Endothelial cell of umbilical vein (primary cell): ENCODE data around the gene DAGLB. TPM values are rescaled to one million over a fixed set of nuclear protein-coding genes. Genes with fewer than 3 reads are reported as not detected.
A peak's percentile ranks its signal among the peaks of the same experiment; 100 is the strongest.

Source experiments
- BruUV-seq: library from RNA; stranded (reverse); fragments of 400-500 nt; replicated peaks from 2 replicates; lab custom pipeline; 2021; lab: Mats Ljungman, UMichigan
- CTCF ChIA-PET: fragments of 300-600, 350-600 bp; sonication (Branson Sonifier 250); formaldehyde crosslinking; loops from one replicate; lab custom pipeline; 2021; ENCODE audit warnings: antibody characterized with exemption, inconsistent platforms; lab: Charles Lee
- POLR2A ChIA-PET: fragments of 300-600, 350-600 bp; sonication (Branson Sonifier 250); formaldehyde crosslinking; loops from one replicate; lab custom pipeline; 2021; ENCODE audit warnings: antibody characterized with exemption, inconsistent platforms; lab: Charles Lee
- DNase-seq: peaks from one replicate; pipeline ENCODE4 v3.0.0-alpha.2; 2011; ENCODE audit warnings: low read depth, low spot score
- FAIRE-seq: peaks from 2 replicates; lab custom pipeline; 2011; peaks lifted over from hg19 to GRCh38; lab: Jason Lieb, UNC
- H2AFZ ChIP-seq: 2 replicates; pipeline ENCODE4 v1.6.0; 2012; ENCODE audit warnings: low read depth, low read length, control low read depth, inconsistent platforms
- H3K27ac ChIP-seq: 2 replicates; pipeline ENCODE4 v1.5.1; 2011; ENCODE audit warnings: low read depth, mild to moderate bottlenecking, control low read depth, low read length, moderate library complexity; ENCODE audit not compliant: insufficient read depth
- H3K27me3 ChIP-seq, 2 experiments: 2 replicates each; pipeline versions ENCODE4 v1.6.0 to v1.6.1; 2011; ENCODE audit warnings: low read length in 2 of 2, mixed read lengths in 1 of 2; ENCODE audit not compliant: control insufficient read depth in 2 of 2, insufficient read depth in 2 of 2
- H3K36me3 ChIP-seq, 2 experiments: 2 replicates in 1 of 2; 3 replicates in 1 of 2; pipeline ENCODE4 v1.5.1; 2011; ENCODE audit warnings: low read length in 2 of 2, mild to moderate bottlenecking in 1 of 2, moderate library complexity in 1 of 2; ENCODE audit not compliant: control insufficient read depth in 2 of 2, insufficient read depth in 2 of 2; ENCODE audit errors: extremely low read depth in 1 of 2
- H3K4me1 ChIP-seq: 3 replicates; pipeline ENCODE4 v1.5.1; 2011; ENCODE audit warnings: mild to moderate bottlenecking, low read length; ENCODE audit not compliant: control insufficient read depth, insufficient read depth; ENCODE audit errors: extremely low read depth
- H3K4me2 ChIP-seq: 2 replicates; pipeline ENCODE4 v1.6.1; 2011; ENCODE audit warnings: low read length, control low read depth, mixed read lengths; ENCODE audit not compliant: insufficient read depth
- H3K4me3 ChIP-seq, 3 experiments: fragments of 200-600 bp in 1 of 3; sonication (generic), shearing (Covaris generic) in 1 of 3; replicated peaks in 1 of 3; 2 replicates each; pipeline ENCODE4 v1.5.1; 2011 to 2016; ENCODE audit warnings: control low read depth in 3 of 3, low read length in 3 of 3, mild to moderate bottlenecking in 2 of 3, inconsistent platforms in 1 of 3, low read depth in 1 of 3, moderate library complexity in 1 of 3; ENCODE audit not compliant: insufficient read depth in 1 of 3
- H3K79me2 ChIP-seq: 2 replicates; pipeline ENCODE4 v1.6.0; 2012; ENCODE audit warnings: low read length, inconsistent platforms; ENCODE audit not compliant: control insufficient read depth, insufficient read depth
- H3K9ac ChIP-seq: replicated peaks from 2 replicates; pipeline ENCODE3; 2011; ENCODE audit warnings: low read length, control low read depth; ENCODE audit not compliant: insufficient read depth; ENCODE audit errors: extremely low read depth
- H3K9me1 ChIP-seq: replicated peaks from 3 replicates; pipeline ENCODE4 v1.6.0; 2011; ENCODE audit warnings: mild to moderate bottlenecking, low read length; ENCODE audit not compliant: control insufficient read depth, insufficient read depth; ENCODE audit errors: extremely low read depth
- H3K9me3 ChIP-seq: replicated peaks from 2 replicates; pipeline ENCODE4 v1.5.1; 2012; ENCODE audit warnings: low read length, inconsistent platforms; ENCODE audit not compliant: control insufficient read depth, insufficient read depth
- H4K20me1 ChIP-seq: replicated peaks from 2 replicates; pipeline ENCODE3; 2011; ENCODE audit warnings: mild to moderate bottlenecking, low read length; ENCODE audit not compliant: control insufficient read depth, insufficient read depth; ENCODE audit errors: extremely low read depth
- EZH2 ChIP-seq: IDR thresholded peaks from 2 replicates; pipeline ENCODE4 v1.6.1; 2012; ENCODE audit warnings: borderline replicate concordance, low read depth, mild to moderate bottlenecking, moderate library complexity, low read length, inconsistent platforms; ENCODE audit not compliant: severe bottlenecking
- FOS ChIP-seq: IDR thresholded peaks from 2 replicates; pipeline ENCODE4 v1.6.1; 2011; ENCODE audit warnings: mild to moderate bottlenecking, low read length, moderate library complexity, borderline replicate concordance; ENCODE audit not compliant: insufficient read depth
- JUN ChIP-seq: IDR thresholded peaks from 2 replicates; pipeline ENCODE4 v1.6.1; 2011; ENCODE audit warnings: borderline replicate concordance, low read depth; ENCODE audit not compliant: insufficient read length, insufficient read depth
- POLR2A ChIP-seq: IDR thresholded peaks from 2 replicates; pipeline ENCODE4 v1.6.1; 2012; ENCODE audit warnings: low read depth, mild to moderate bottlenecking, control low read depth, low read length
- POLR2AphosphoS5 ChIP-seq: IDR thresholded peaks from 2 replicates; pipeline ENCODE4 v1.6.1; 2012; ENCODE audit warnings: low read depth, mild to moderate bottlenecking, control low read depth, low read length, moderate library complexity; ENCODE audit not compliant: insufficient read depth
- dilution Hi-C: fragments of 300-500 bp; cut with MboI; formaldehyde crosslinking; loops from one replicate; pipeline ENCODE4 v1.15.0; 2019; ENCODE audit warnings: low sequenced_read_pairs; ENCODE audit not compliant: extremely low pct_ligation_motif_present
- intact Hi-C: fragments of 100-400 bp; cut with micrococcal nuclease; formaldehyde crosslinking; loops from one replicate; pipeline ENCODE4 v1.10.0; 2022
- polyA plus RNA-seq, 4 experiments: library from polyadenylated mRNA; depleted of rRNA in 3 of 4; stranded (reverse) in 3 of 4; unstranded in 1 of 4; fragments of >200 nt; gene quantifications; 2 replicates each; pipeline versions ENCODE4 v1.2.1 to v1.2.3, GENCODE V29; 2011 to 2012; ENCODE audit warnings: missing spikeins in 1 of 4
- total RNA-seq: library from RNA; stranded (reverse); gene quantifications from 2 replicates; pipeline ENCODE4 v1.2.3, GENCODE V29; 2021
- TF ChIP-seq, protein P1 (sequence below), 2 donors: IDR thresholded peaks; 1 replicate in 1 of 2; 2 replicates in 1 of 2; pipeline ENCODE4 v1.5.1; 2011; ENCODE audit warnings: low read length in 2 of 2, mild to moderate bottlenecking in 2 of 2, moderate library complexity in 2 of 2, control low read depth in 1 of 2, inconsistent platforms in 1 of 2, low read depth in 1 of 2; ENCODE audit not compliant: insufficient read depth in 1 of 2; ENCODE audit errors: extremely low read depth in 1 of 2

DAGLB gene
- total and polyA plus RNA-seq, 2 donors (not counting 3 experiments of a cell fraction or from before 2014, with no cell fraction given) = 28.2 to 48.2 TPM

- Histone ChIP-seq H3K27me3 (no peaks in the 10 kb centered on the region), H3K9me1 (no peaks in the 10 kb centered on the region), H3K36me3 (peaks cover 8 to 12% of the 10 kb centered on the region in 2 experiments), H3K4me1 (peaks cover 19% of the 10 kb centered on the region), H3K4me3 (no peak overlapping the region), H3K27ac (peak overlapping the region; percentile 39), H3K9me3 (no peaks in the 10 kb centered on the region), H3K4me2 (peak overlapping the region; percentile 37), H3K9ac (no peak overlapping the region), H4K20me1 (peaks cover 10% of the 10 kb centered on the region), H2AFZ (no peak overlapping the region), H3K79me2 (peaks cover 94% of the 10 kb centered on the region)
- TF ChIP-seq EZH2 (no peak), JUN (no peak), POLR2AphosphoS5 (no peak), FOS (peak; percentile 63), POLR2A (no peak)
- TF ChIP-seq, protein P1, sequence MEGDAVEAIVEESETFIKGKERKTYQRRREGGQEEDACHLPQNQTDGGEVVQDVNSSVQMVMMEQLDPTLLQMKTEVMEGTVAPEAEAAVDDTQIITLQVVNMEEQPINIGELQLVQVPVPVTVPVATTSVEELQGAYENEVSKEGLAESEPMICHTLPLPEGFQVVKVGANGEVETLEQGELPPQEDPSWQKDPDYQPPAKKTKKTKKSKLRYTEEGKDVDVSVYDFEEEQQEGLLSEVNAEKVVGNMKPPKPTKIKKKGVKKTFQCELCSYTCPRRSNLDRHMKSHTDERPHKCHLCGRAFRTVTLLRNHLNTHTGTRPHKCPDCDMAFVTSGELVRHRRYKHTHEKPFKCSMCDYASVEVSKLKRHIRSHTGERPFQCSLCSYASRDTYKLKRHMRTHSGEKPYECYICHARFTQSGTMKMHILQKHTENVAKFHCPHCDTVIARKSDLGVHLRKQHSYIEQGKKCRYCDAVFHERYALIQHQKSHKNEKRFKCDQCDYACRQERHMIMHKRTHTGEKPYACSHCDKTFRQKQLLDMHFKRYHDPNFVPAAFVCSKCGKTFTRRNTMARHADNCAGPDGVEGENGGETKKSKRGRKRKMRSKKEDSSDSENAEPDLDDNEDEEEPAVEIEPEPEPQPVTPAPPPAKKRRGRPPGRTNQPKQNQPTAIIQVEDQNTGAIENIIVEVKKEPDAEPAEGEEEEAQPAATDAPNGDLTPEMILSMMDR (IDR thresholded peaks at IDR 0.05; ENCODE audit: extremely low read depth in 1 of 2, insufficient read depth in 1 of 2, low read depth in 1 of 2, low read length in 2 of 2) = no peak
- FAIRE-seq (peak; percentile 57), DNase-seq (peak; percentile 77)
- POLR2A ChIA-PET = no interaction called here
- CTCF ChIA-PET = interaction anchor here (0.6 to 2.1 kb wide), 4 partner anchors 8 to 164 kb away, joined by 3 to 6 read pairs (median 4); no protein-coding TSS in a partner anchor
- BruUV-seq = no TSS peak
- intact Hi-C loops (no loop called here), dilution Hi-C loops (no loop called here)
Measured at GRCh38 chr7:6392712-6393666, 54.8 kb downstream of the DAGLB start.
